Measurements from ENCODE around the gene RPP21.

DNA sequence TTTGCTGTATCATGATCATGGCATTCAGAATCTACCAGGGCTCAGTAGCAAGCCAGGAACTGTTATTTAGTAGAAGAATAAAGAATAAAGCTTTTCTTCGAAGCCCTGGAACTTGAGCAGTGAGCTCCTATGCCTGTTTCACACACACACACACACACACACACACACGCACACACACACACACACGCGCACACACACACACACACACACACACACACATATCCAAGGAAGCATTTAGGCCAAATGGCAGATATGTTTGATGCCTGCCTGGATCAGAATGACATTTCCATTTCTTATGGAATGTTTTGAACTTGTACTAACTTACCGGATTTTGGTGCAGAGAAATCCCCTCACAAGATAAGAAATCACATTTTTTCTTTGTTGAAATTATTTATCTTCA is 35.5 kb downstream of the RPP21 start:
- TF ChIP-seq FOXA1 (IDR thresholded peaks at IDR 0.05) (no peak), BHLHE40 (IDR thresholded peaks at IDR 0.05; ENCODE audit: borderline replicate concordance) (no peak), FOXM1 (IDR thresholded peaks at IDR 0.05; ENCODE audit: borderline replicate concordance) (no peak), CTBP1 (IDR thresholded peaks at IDR 0.05; ENCODE audit: borderline replicate concordance) (no peak), FOXK2 (IDR thresholded peaks at IDR 0.05) (no peak), NFRKB (IDR thresholded peaks at IDR 0.05) (no peak), LEF1 (IDR thresholded peaks at IDR 0.05; ENCODE audit: borderline replicate concordance) (no peak), SUZ12 (IDR thresholded peaks at IDR 0.05) (no peak), ELF4 (IDR thresholded peaks at IDR 0.05) (no peak), ZNF384 (IDR thresholded peaks at IDR 0.05) (no peak), SP1 (IDR thresholded peaks at IDR 0.05) (no peak), HDGF (IDR thresholded peaks at IDR 0.05; ENCODE audit: borderline replicate concordance) (no peak), ARNT (IDR thresholded peaks at IDR 0.05) (no peak), L3MBTL2 (conservative IDR thresholded peaks at IDR 0.05) (no peak)
